ENCODE data around the gene MAST1.

DNA sequence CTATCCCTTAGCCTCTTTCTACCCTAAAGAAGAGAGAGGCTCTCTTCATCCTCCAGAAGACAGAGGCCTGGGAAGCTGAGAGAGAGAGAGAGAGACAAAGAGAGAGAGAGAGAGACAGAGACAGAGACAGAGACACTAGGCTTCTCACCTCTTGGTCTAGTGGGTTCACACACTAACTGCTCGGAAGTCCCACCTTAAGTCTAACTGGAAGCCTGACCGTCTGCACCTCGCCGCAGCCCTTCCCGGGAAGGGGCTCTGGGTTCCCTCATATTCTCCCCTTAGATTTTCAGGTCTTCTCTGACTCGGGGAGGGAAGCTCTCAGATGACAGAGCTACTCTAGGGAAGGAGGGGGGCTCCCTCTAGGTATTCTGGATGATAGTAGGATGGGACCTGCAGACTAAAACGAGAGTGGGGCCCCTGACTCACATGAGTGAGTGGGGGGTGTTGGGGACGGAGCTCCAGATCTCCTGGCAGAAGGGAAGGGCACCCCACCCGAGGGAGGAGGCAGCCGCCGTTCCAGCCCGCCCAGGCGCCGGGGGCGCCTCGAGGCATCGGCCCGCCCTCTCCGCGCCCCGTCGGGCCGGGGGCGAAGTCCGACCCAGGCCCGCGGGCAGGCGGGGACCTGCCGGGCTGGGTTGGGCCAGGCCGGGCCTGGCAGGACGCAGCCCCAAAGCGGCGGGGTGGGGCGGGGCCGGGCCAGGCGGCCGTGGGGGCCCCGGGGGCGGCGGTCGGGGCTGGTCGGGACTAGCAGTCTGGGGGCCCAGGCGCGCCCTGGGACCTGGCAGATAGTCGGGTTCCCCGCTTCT lies 49.0 kb upstream of the MAST1 start:
- no peak for TF ChIP-seq EZH2phosphoT487 (IDR thresholded peaks at IDR 0.05; ENCODE audit: low read length)
- TF ChIP-seq, protein P1, sequence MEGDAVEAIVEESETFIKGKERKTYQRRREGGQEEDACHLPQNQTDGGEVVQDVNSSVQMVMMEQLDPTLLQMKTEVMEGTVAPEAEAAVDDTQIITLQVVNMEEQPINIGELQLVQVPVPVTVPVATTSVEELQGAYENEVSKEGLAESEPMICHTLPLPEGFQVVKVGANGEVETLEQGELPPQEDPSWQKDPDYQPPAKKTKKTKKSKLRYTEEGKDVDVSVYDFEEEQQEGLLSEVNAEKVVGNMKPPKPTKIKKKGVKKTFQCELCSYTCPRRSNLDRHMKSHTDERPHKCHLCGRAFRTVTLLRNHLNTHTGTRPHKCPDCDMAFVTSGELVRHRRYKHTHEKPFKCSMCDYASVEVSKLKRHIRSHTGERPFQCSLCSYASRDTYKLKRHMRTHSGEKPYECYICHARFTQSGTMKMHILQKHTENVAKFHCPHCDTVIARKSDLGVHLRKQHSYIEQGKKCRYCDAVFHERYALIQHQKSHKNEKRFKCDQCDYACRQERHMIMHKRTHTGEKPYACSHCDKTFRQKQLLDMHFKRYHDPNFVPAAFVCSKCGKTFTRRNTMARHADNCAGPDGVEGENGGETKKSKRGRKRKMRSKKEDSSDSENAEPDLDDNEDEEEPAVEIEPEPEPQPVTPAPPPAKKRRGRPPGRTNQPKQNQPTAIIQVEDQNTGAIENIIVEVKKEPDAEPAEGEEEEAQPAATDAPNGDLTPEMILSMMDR (IDR thresholded peaks at IDR 0.05; ENCODE audit: low read length), result no peak

All from MM.1S (cell line).